ENCODE results near the gene OR9I1. TPM values are rescaled to one million over a fixed set of nuclear protein-coding genes. Genes with fewer than 3 reads are reported as not detected.

Gene OR9I1
- total RNA-seq, 1 experiment from 2014 or later: not detected

- TF ChIP-seq CTCF (IDR thresholded peaks at IDR 0.05; ENCODE audit: unreplicated experiment): no peak
- H3K27me3 Mint-ChIP-seq (ENCODE audit: insufficient read depth, unreplicated experiment): no peaks in the 10 kb centered on the region
- CTCF ChIA-PET: interaction anchor here (0.5 kb wide), 1 partner anchor 92 kb away, joined by 3 read pairs; no protein-coding TSS in a partner anchor
- no TSS peak for BruUV-seq (replicated peaks)
- intact Hi-C loops (cut with micrococcal nuclease): no loop called here
- DNase-seq (ENCODE audit: unreplicated experiment): no peak
- POLR2A ChIA-PET: interaction anchor here (0.6 to 1.0 kb wide), 3 partner anchors 15 to 391 kb away, joined by 3 to 4 read pairs (median 3); partner anchors contain the start of gene CTNND1
- H3K9me3 Mint-ChIP-seq (ENCODE audit: unreplicated experiment): no peaks in the 10 kb centered on the region
- H3K4me3 Mint-ChIP-seq (ENCODE audit: unreplicated experiment): no peak overlapping the region
- H3K27ac Mint-ChIP-seq (ENCODE audit: low read depth, unreplicated experiment): no peak overlapping the region
- H3K36me3 Mint-ChIP-seq (ENCODE audit: insufficient read depth, unreplicated experiment): no peaks in the 10 kb centered on the region
- H3K4me1 Mint-ChIP-seq (ENCODE audit: insufficient read depth, unreplicated experiment): no peaks in the 10 kb centered on the region
Observed at GRCh38 chr11:58152781-58153180, 27.5 kb upstream of the OR9I1 start.

- Mint-ChIP-seq H3K36me3 (ENCODE audit: insufficient read depth, unreplicated experiment) (no peaks in the 10 kb centered on the region), H3K4me3 (ENCODE audit: unreplicated experiment) (no peak overlapping the region), H3K27me3 (ENCODE audit: insufficient read depth, unreplicated experiment) (no peaks in the 10 kb centered on the region), H3K27ac (ENCODE audit: low read depth, unreplicated experiment) (no peak overlapping the region), H3K9me3 (ENCODE audit: unreplicated experiment) (no peaks in the 10 kb centered on the region), H3K4me1 (ENCODE audit: insufficient read depth, unreplicated experiment) (no peaks in the 10 kb centered on the region)
- intact Hi-C loops (cut with micrococcal nuclease): no loop called here
- no peak for DNase-seq (ENCODE audit: unreplicated experiment)
- ChIA-PET CTCF (no interaction called here), POLR2A (no interaction called here)
- TF ChIP-seq CTCF (IDR thresholded peaks at IDR 0.05; ENCODE audit: unreplicated experiment): no peak
- no TSS peak for BruUV-seq (replicated peaks)
Observed at GRCh38 chr11:58142761-58143160, 17.4 kb upstream of the OR9I1 start.

- CTCF ChIA-PET: interaction anchor here (0.7 kb wide), 1 partner anchor 388 kb away, joined by 3 read pairs; no protein-coding TSS in a partner anchor
- BruUV-seq (replicated peaks): no TSS peak
- no peak for DNase-seq (ENCODE audit: unreplicated experiment)
- H3K27ac Mint-ChIP-seq (ENCODE audit: low read depth, unreplicated experiment): no peak overlapping the region
- intact Hi-C loops (cut with micrococcal nuclease): no loop called here
- no peaks in the 10 kb centered on the region for H3K36me3 Mint-ChIP-seq (ENCODE audit: insufficient read depth, unreplicated experiment)
- TF ChIP-seq CTCF (IDR thresholded peaks at IDR 0.05; ENCODE audit: unreplicated experiment): no peak
- H3K9me3 Mint-ChIP-seq (ENCODE audit: unreplicated experiment): no peaks in the 10 kb centered on the region
- POLR2A ChIA-PET: no interaction called here
- H3K4me1 Mint-ChIP-seq (ENCODE audit: insufficient read depth, unreplicated experiment): peaks cover 10% of the 10 kb centered on the region
- H3K4me3 Mint-ChIP-seq (ENCODE audit: unreplicated experiment): no peak overlapping the region
- H3K27me3 Mint-ChIP-seq (ENCODE audit: insufficient read depth, unreplicated experiment): no peaks in the 10 kb centered on the region
Observed at GRCh38 chr11:58135171-58135570, 9.8 kb upstream of the OR9I1 start.

DNA sequence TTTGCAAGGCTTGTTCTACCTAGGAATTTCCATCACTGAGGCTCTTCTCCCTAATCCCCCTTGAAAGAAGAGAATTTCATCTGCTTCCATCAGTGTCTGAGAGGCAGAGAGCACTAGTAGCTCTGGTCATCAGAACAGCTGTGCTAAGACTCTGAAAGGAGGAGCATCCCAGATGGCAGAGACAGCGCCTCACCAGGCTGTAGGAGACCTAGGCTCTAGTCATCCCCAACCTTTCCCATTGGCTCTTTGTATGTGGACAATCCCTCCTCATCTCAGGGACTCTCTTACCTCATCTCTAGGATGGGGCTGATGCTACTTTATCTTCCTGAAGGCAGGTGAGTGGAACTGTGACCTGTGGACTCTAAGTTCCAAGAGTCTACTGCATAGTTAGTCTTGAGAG is 8.8 kb upstream of the OR9I1 start:
- BruUV-seq (replicated peaks): no TSS peak
- TF ChIP-seq CTCF (IDR thresholded peaks at IDR 0.05; ENCODE audit: unreplicated experiment): no peak
- no peaks in the 10 kb centered on the region for H3K36me3 Mint-ChIP-seq (ENCODE audit: insufficient read depth, unreplicated experiment)
- intact Hi-C loops (cut with micrococcal nuclease): no loop called here
- H3K4me3 Mint-ChIP-seq (ENCODE audit: unreplicated experiment): no peak overlapping the region
- H3K27me3 Mint-ChIP-seq (ENCODE audit: insufficient read depth, unreplicated experiment): no peaks in the 10 kb centered on the region
- CTCF ChIA-PET: no interaction called here
- POLR2A ChIA-PET: interaction anchor here (0.8 kb wide), 1 partner anchor 232 kb away, joined by 3 read pairs; no protein-coding TSS in a partner anchor
- no peak overlapping the region for H3K27ac Mint-ChIP-seq (ENCODE audit: low read depth, unreplicated experiment)
- H3K4me1 Mint-ChIP-seq (ENCODE audit: insufficient read depth, unreplicated experiment): peaks cover 10% of the 10 kb centered on the region
- H3K9me3 Mint-ChIP-seq (ENCODE audit: unreplicated experiment): no peaks in the 10 kb centered on the region
- no peak for DNase-seq (ENCODE audit: unreplicated experiment)

All from MCF 10A (cell line).